Activated CD8-positive, alpha-beta memory T cell treated with anti-CD3 and anti-CD28 coated beads, Interleukin-2, amount 10 ng/mL, durations not matched to agents 7 days and 5 days (primary cell): Measurements from ENCODE around the gene MTCP1. TPM values are rescaled to one million over a fixed set of nuclear protein-coding genes. Genes with fewer than 3 reads are reported as not detected.
A peak's percentile ranks its signal among the peaks of the same experiment; 100 is the strongest.

ENCODE experiments used
- ATAC-seq: fragments of 150-1000 bp; cut with Tn5 transposase; one replicate; pipeline ENCODE4 v1.10.0; 2021; ENCODE audit warnings: moderate library complexity
- CTCF ChIA-PET: fragments of 350-600 bp; sonication (Branson Sonifier 250); formaldehyde crosslinking; loops from one replicate; lab custom pipeline; 2021; ENCODE audit warnings: antibody characterized with exemption; lab: Charles Lee
- DNase-seq: peaks from one replicate; pipeline ENCODE4 v3.0.0-alpha.2; 2020
- H3K27ac Mint-ChIP-seq: one replicate; pipeline ENCODE4 v1.8.0; 2021; ENCODE audit warnings: mild to moderate bottlenecking, mixed read lengths
- H3K27me3 Mint-ChIP-seq: one replicate; pipeline ENCODE4 v1.8.0; 2021; ENCODE audit warnings: mixed read lengths
- H3K36me3 Mint-ChIP-seq: one replicate; pipeline ENCODE4 v1.8.0; 2021; ENCODE audit warnings: mild to moderate bottlenecking, mixed read lengths
- H3K4me1 Mint-ChIP-seq: one replicate; pipeline ENCODE4 v1.8.0; 2021; ENCODE audit warnings: mixed read lengths
- H3K4me3 Mint-ChIP-seq: one replicate; pipeline ENCODE4 v1.8.0; 2021; ENCODE audit warnings: mild to moderate bottlenecking, moderate library complexity, mixed read lengths
- H3K9me3 Mint-ChIP-seq: one replicate; pipeline ENCODE4 v1.8.0; 2022; ENCODE audit warnings: low read depth, mixed read lengths
- total RNA-seq, 2 experiments: library from RNA; stranded (reverse); gene quantifications; one replicate each; pipeline ENCODE4 v1.2.3, GENCODE V29; 2021

MTCP1 gene
- total RNA-seq, 2 experiments from 2014 or later = 23.1 to 25.3 TPM

DNA sequence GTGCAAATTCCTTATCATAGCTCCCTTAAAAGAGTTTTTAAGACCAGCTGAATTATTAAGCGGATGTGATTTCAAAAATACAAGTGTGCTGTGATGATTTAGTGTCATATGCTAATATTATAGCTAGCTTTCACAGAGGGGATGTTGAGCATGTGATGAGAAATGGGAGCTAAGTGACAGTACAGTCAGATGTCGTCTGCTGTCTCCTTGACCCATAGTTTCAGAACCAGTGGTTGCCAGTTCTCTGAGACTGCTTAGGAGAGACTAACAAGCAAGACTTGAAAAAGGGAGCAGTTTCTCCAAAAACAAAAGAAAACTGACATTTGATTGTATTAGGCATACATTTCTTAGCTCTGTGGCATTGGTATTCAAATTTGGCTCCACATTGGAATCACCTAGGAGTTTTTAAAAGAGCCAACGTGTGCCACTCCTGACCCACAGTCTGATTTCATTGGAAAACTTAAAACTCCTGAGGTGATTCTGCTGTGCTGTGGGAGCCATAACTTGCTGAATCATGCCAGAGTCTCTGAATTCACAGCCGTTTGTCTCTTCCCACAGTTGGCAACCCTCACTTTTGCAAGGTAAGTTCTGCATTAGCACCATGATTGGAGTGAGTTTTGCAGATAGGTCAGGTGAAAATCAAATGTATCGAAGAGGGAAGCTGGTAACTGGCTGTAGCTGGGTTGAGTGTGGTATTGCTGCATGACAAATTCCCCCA is 24.0 kb downstream of the MTCP1 start:
- no peaks in the 10 kb centered on the region for H3K27me3 Mint-ChIP-seq
- DNase-seq = no peak
- H3K4me3 Mint-ChIP-seq = no peak overlapping the region
- peaks cover 5% of the 10 kb centered on the region for H3K4me1 Mint-ChIP-seq
- H3K36me3 Mint-ChIP-seq = peaks cover 7% of the 10 kb centered on the region
- no peaks in the 10 kb centered on the region for H3K9me3 Mint-ChIP-seq
- no peak overlapping the region for H3K27ac Mint-ChIP-seq
- no peak for ATAC-seq
- CTCF ChIA-PET = interaction anchor here (1.3 kb wide), 1 partner anchor 8 kb away, joined by 3 read pairs; no protein-coding TSS in a partner anchor

- CTCF ChIA-PET = interaction anchor here (1.3 kb wide), 1 partner anchor 9 kb away, joined by 3 read pairs; no protein-coding TSS in a partner anchor
- Mint-ChIP-seq H3K27ac (no peak overlapping the region), H3K9me3 (no peaks in the 10 kb centered on the region), H3K4me3 (no peak overlapping the region), H3K4me1 (peaks cover 5% of the 10 kb centered on the region), H3K36me3 (peaks cover 4% of the 10 kb centered on the region), H3K27me3 (no peaks in the 10 kb centered on the region)
- DNase-seq (no peak), ATAC-seq (no peak)
Measured at GRCh38 chrX:155046129-155046810, 24.7 kb downstream of the MTCP1 start.

- Mint-ChIP-seq H3K27ac (no peak overlapping the region), H3K27me3 (no peaks in the 10 kb centered on the region), H3K9me3 (no peaks in the 10 kb centered on the region), H3K4me3 (no peak overlapping the region), H3K36me3 (peaks cover 31% of the 10 kb centered on the region), H3K4me1 (peaks cover 7% of the 10 kb centered on the region)
- DNase-seq (no peak), ATAC-seq (no peak)
- CTCF ChIA-PET = no interaction called here
Measured at GRCh38 chrX:155035688-155036087, 35.2 kb downstream of the MTCP1 start.

GRCh38 chrX:155031657-155032056 is 39.3 kb downstream of the MTCP1 start:
- no peaks in the 10 kb centered on the region for H3K27me3 Mint-ChIP-seq
- peaks cover 19% of the 10 kb centered on the region for H3K36me3 Mint-ChIP-seq
- no peaks in the 10 kb centered on the region for H3K9me3 Mint-ChIP-seq
- DNase-seq (no peak), ATAC-seq (no peak)
- peaks cover 18% of the 10 kb centered on the region for H3K4me1 Mint-ChIP-seq
- H3K4me3 Mint-ChIP-seq = no peak overlapping the region
- CTCF ChIA-PET = no interaction called here
- no peak overlapping the region for H3K27ac Mint-ChIP-seq

- CTCF ChIA-PET = interaction anchor here (1.0 to 1.6 kb wide), 3 partner anchors 9 to 111 kb away, joined by 3 to 4 read pairs (median 4); no protein-coding TSS in a partner anchor
- no peak for DNase-seq
Measured at GRCh38 chrX:155028877-155029291, 42.1 kb downstream of the MTCP1 start.

DNA sequence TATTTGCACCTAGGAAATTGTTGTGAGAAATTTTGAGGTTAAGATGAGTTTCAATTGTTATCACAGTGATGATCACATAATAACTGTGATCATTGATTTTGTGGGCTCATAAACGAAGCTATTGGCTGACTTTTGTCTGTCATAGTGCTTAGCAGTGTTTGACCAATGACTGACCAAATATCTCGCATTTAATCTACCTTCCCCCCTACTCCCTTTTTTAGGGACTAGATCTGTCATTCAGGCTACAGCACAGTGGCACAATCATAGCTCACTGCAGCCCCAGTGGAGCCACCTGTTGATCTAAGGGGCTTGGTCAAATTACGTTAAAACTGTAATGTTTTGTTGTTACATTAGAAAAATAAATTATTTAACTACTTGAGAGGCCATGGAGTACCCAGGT is 42.8 kb downstream of the MTCP1 start:
- CTCF ChIA-PET = interaction anchor here (1.0 to 1.6 kb wide), 3 partner anchors 9 to 110 kb away, joined by 3 to 4 read pairs (median 4); no protein-coding TSS in a partner anchor

More at GRCh38 chrX:155028877-155029291, 42.1 kb downstream of the MTCP1 start:
- Mint-ChIP-seq H3K36me3 (peaks cover 3% of the 10 kb centered on the region), H3K9me3 (no peaks in the 10 kb centered on the region), H3K4me3 (peak overlapping the region; percentile 85), H3K4me1 (peaks cover 18% of the 10 kb centered on the region), H3K27ac (peak overlapping the region; percentile 97), H3K27me3 (no peaks in the 10 kb centered on the region)
- ATAC-seq = no peak

GRCh38 chrX:155027509-155028066 is 43.3 kb downstream of the MTCP1 start:
- DNase-seq = peak; percentile 43
- peak overlapping the region; percentile 97 for H3K27ac Mint-ChIP-seq

More for the DNA sequence above, 42.8 kb downstream of the MTCP1 start:
- Mint-ChIP-seq H3K4me3 (peak overlapping the region; percentile 85), H3K4me1 (peaks cover 18% of the 10 kb centered on the region), H3K27me3 (no peaks in the 10 kb centered on the region), H3K9me3 (no peaks in the 10 kb centered on the region), H3K36me3 (peaks cover 3% of the 10 kb centered on the region), H3K27ac (peak overlapping the region; percentile 97)
- no peak for ATAC-seq
- peak; percentile 41 for DNase-seq

DNA sequence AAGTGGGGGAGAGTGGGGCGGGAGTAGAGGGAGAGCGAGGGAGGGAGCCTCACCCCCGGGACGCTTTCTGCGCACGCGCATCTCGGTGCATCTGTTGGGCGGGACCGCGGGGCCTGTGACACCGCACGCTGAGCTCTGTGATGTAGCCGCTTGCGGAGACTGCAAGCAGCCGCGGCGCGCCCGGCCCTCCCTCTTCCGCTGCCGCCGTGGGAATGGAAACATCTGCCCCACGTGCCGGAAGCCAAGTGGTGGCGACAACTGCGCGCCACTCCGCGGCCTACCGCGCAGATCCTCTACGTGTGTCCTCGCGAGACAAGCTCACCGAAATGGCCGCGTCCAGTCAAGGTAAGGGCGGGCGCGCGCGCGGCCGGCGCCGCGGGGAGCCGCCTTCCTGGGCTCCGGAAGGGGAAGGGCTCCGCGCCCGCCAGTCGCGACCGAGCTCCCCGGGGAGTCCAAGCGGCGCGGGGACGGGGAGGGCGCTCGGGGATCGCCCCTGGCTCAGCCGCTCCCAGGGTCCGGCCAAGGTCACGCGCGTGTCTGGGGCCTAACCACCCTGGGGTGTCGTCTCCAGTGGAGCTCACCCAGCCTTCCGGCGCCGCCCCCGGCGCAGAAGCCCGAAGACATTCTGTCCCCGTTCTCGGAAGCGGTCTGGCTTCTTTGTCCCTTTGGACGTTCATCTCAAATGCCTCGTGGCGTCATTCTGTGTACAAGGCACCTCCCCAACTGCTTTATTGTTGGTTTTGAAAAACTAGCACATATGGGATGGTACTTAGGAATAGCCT is 44.0 kb downstream of the MTCP1 start, which contains the start of gene FUNDC2:
Gene FUNDC2, plus strand, starts transcription at position 118 of the 782 bp plus-strand sequence. Its CDS starts 95 bp downstream, at position 213.
- peaks cover 3% of the 10 kb centered on the region for H3K36me3 Mint-ChIP-seq
- peak; percentile 86 for ATAC-seq

More at GRCh38 chrX:155027509-155028066, 43.3 kb downstream of the MTCP1 start:
- Mint-ChIP-seq H3K4me3 (peak overlapping the region; percentile 85), H3K27me3 (no peaks in the 10 kb centered on the region), H3K9me3 (no peaks in the 10 kb centered on the region), H3K36me3 (peaks cover 3% of the 10 kb centered on the region), H3K4me1 (peaks cover 18% of the 10 kb centered on the region)
- peak; percentile 25 for ATAC-seq
- CTCF ChIA-PET = interaction anchor here (1.2 to 1.6 kb wide), 4 partner anchors 29 to 110 kb away, joined by 4 to 10 read pairs (median 4); no protein-coding TSS in a partner anchor

DNA sequence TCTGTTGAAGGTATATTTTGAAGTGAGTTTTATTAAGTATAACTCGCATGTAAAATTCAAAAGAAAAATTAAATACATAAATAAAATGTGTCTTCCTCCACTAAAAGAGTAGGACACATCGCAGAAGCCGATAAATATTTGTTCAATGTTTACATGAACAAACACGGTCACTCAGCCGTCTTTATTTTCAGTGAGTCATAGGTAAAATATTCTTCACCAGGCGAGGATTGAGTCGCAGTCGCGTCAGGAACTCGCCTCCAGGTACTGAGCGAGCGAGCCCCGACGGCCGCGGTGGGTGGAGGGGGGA is 44.6 kb downstream of the MTCP1 start:
- Mint-ChIP-seq H3K4me1 (peaks cover 16% of the 10 kb centered on the region), H3K27me3 (no peaks in the 10 kb centered on the region), H3K27ac (peak overlapping the region; percentile 86), H3K4me3 (peak overlapping the region; percentile 85), H3K9me3 (no peaks in the 10 kb centered on the region), H3K36me3 (peaks cover 2% of the 10 kb centered on the region)
- CTCF ChIA-PET = interaction anchor here (1.0 to 1.4 kb wide), 4 partner anchors 23 to 109 kb away, joined by 3 to 10 read pairs (median 4); no protein-coding TSS in a partner anchor
- DNase-seq (no peak), ATAC-seq (no peak)

More for the DNA sequence above, 44.0 kb downstream of the MTCP1 start, which contains the start of gene FUNDC2:
- H3K27me3 Mint-ChIP-seq = no peaks in the 10 kb centered on the region
- H3K27ac Mint-ChIP-seq = peak within 1 kb of the TSS; percentile 97
- CTCF ChIA-PET = interaction anchor here (1.0 to 1.4 kb wide), 4 partner anchors 22 to 109 kb away, joined by 3 to 10 read pairs (median 4); no protein-coding TSS in a partner anchor
- H3K9me3 Mint-ChIP-seq = no peaks in the 10 kb centered on the region
- DNase-seq = peak; percentile 96
- peak within 1 kb of the TSS; percentile 85 for H3K4me3 Mint-ChIP-seq
- peaks cover 18% of the 10 kb centered on the region for H3K4me1 Mint-ChIP-seq

- no peaks in the 10 kb centered on the region for H3K9me3 Mint-ChIP-seq
- CTCF ChIA-PET = no interaction called here
Measured at GRCh38 chrX:155023907-155024833, 46.8 kb downstream of the MTCP1 start.

DNA sequence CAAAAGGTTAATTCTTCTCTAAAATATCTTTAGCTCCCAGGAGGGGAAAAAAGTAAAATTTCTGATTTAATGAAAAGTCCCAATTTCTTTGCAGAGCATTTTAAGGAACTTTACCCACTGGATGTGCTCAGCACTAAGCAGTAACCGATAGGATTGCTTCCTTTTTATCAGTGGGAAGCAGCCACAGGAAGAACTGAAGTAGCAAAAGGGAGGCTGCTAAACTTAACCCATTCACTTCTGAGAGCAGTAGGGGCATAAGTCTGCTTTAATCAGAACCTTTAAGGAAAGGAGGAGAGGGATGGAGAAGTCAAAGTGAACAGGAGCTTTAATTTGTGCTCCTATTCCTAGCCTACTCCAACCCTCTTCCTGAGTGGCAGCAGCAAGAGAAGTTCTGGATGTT is 48.4 kb downstream of the MTCP1 start, which contains the start of gene F8:
Gene F8, minus strand, starts transcription at position 139 of the 400 bp plus-strand sequence. CDS start 171 bp downstream, outside the sequence.
- no peak for ATAC-seq
- Mint-ChIP-seq H3K4me1 (no peaks in the 10 kb centered on the region), H3K36me3 (no peaks in the 10 kb centered on the region), H3K27me3 (no peaks in the 10 kb centered on the region), H3K9me3 (no peaks in the 10 kb centered on the region), H3K4me3 (no peak within 1 kb of the TSS), H3K27ac (no peak within 1 kb of the TSS)
- CTCF ChIA-PET = interaction anchor here (1.6 kb wide), 1 partner anchor 105 kb away, joined by 4 read pairs; no protein-coding TSS in a partner anchor
- no peak for DNase-seq

More at GRCh38 chrX:155023907-155024833, 46.8 kb downstream of the MTCP1 start:
- no peak overlapping the region for H3K4me3 Mint-ChIP-seq
- no peaks in the 10 kb centered on the region for H3K36me3 Mint-ChIP-seq
- no peaks in the 10 kb centered on the region for H3K27me3 Mint-ChIP-seq
- no peak overlapping the region for H3K27ac Mint-ChIP-seq
- no peak for DNase-seq
- ATAC-seq = no peak
- peaks cover 9% of the 10 kb centered on the region for H3K4me1 Mint-ChIP-seq
